GM18861 (cell line): Measurements from ENCODE around the gene NXNL1.

ENCODE experiments used
- ATAC-seq: cut with Tn5 transposase; IDR thresholded peaks from one replicate; pipeline ENCODE4 v1.9.1; 2021; ENCODE audit not compliant: unreplicated experiment

NXNL1 gene

GRCh38 chr19:17419621-17420474 lies 40.9 kb downstream of the NXNL1 start, which contains the start of gene MVB12A:
Gene MVB12A, plus strand, starts transcription at chr19:17420047. Its CDS starts 89 bp downstream, at chr19:17420136.
- ATAC-seq, result peak; percentile 77

- no peak for ATAC-seq
Observed at GRCh38 chr19:17419154-17419620, 41.5 kb downstream of the NXNL1 start.

GRCh38 chr19:17418710-17419109 lies 42.0 kb downstream of the NXNL1 start:
- no peak for ATAC-seq

GRCh38 chr19:17415121-17415520 lies 45.6 kb downstream of the NXNL1 start:
- no peak for ATAC-seq

GRCh38 chr19:17414097-17414496 lies 46.6 kb downstream of the NXNL1 start:
- no peak for ATAC-seq

GRCh38 chr19:17411801-17412200 lies 48.9 kb downstream of the NXNL1 start:
- no peak for ATAC-seq

- no peak for ATAC-seq
Observed at GRCh38 chr19:17409990-17410389, 50.7 kb downstream of the NXNL1 start.

- no peak for ATAC-seq
Observed at GRCh38 chr19:17406887-17407196, 53.9 kb downstream of the NXNL1 start.

- ATAC-seq, result no peak
Observed at GRCh38 chr19:17406046-17406886, 54.5 kb downstream of the NXNL1 start.
